KOPT-K1 (cell line): Measurements from ENCODE around the gene ARL16.

ENCODE experiments used
- H3K27ac ChIP-seq: fragments of 200-600 bp; sonication (generic); 2 replicates; pipeline ENCODE4 v1.5.1; 2016; ENCODE audit warnings: antibody characterized with exemption, mild to moderate bottlenecking, low read depth, low read length; ENCODE audit not compliant: poor library complexity, severe bottlenecking
- H3K36me3 ChIP-seq: fragments of 200-600 bp; sonication (generic); 2 replicates; pipeline ENCODE4 v1.5.1; 2017; ENCODE audit warnings: antibody characterized with exemption, mild to moderate bottlenecking, low read length, moderate library complexity; ENCODE audit not compliant: insufficient read depth
- H3K9me3 ChIP-seq: fragments of 200-600 bp; sonication (generic); 2 replicates; pipeline ENCODE4 v1.5.1; 2017; ENCODE audit warnings: antibody characterized with exemption, low read length, mild to moderate bottlenecking; ENCODE audit not compliant: insufficient read depth, poor library complexity, severe bottlenecking

ARL16 gene

DNA sequence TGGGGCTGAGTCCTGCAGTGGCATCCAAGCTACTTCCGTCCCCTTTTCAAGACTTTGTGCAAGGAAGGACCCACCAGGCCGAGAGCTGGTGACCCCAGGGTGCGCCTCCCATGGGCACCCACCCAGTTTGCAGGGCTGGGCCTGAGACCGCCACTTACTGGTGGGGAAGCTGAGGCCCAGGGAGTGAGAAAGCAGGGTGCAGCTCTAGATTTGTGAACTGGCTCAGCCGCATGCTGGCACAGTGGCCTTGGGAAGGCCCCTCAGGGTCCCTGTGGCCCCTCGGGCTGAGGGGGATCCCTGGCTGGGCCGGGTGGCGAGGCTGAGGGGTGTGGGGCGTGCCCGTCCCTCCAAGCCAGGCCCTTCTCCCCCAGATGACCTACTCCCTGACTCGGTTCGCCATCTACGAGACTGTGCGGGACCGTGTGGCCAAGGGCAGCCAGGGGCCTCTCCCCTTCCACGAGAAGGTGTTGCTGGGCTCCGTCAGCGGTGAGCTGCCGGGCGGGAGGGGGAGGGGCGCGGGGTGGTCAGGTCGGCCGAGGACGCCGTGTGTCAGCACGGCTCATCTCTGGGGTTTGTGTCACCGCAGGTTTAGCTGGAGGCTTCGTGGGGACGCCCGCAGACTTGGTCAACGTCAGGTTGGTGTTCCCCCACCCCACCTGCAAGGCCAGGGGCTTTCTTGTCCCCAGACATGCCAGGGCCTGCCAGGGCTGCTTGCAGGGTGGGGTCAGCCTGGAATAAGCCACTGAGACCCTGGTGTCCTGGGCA is 31.7 kb upstream of the ARL16 start:
- Histone ChIP-seq H3K36me3 (peaks cover 57% of the 10 kb centered on the region), H3K27ac (no peak overlapping the region), H3K9me3 (no peaks in the 10 kb centered on the region)

DNA sequence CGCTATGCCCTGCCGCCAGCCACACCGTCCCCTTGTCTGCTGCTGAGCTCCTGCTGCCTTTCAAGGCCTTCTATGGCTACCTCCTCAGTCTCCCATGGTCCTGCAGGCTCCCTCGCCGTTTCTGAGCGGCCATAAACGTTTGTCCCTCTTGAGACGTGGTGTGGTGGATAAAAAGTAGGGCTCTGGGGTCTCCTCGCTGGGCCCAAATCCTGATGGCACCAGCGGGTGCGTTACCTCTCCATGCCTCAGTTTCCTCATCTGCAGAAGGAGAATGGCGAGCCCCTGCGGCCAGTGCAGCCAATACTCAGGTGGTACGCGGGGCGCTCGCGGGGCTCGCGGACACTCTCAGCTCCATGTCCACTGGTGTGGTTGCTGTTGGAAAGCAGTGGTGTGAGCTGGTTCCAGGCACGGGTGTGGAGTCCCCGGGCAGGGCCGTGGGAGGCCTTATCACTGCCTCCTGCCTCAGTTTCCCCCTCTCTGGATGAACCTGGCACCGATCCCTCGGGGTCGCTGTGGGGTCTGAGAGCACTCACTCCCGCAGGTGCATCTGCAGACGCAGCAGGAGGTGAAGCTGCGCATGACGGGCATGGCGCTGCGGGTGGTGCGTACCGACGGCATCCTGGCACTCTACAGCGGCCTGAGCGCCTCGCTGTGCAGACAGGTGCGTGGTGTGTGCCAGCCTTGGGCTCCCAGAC is 31.0 kb upstream of the ARL16 start:
- Histone ChIP-seq H3K36me3 (peaks cover 55% of the 10 kb centered on the region), H3K9me3 (no peaks in the 10 kb centered on the region), H3K27ac (no peak overlapping the region)

DNA sequence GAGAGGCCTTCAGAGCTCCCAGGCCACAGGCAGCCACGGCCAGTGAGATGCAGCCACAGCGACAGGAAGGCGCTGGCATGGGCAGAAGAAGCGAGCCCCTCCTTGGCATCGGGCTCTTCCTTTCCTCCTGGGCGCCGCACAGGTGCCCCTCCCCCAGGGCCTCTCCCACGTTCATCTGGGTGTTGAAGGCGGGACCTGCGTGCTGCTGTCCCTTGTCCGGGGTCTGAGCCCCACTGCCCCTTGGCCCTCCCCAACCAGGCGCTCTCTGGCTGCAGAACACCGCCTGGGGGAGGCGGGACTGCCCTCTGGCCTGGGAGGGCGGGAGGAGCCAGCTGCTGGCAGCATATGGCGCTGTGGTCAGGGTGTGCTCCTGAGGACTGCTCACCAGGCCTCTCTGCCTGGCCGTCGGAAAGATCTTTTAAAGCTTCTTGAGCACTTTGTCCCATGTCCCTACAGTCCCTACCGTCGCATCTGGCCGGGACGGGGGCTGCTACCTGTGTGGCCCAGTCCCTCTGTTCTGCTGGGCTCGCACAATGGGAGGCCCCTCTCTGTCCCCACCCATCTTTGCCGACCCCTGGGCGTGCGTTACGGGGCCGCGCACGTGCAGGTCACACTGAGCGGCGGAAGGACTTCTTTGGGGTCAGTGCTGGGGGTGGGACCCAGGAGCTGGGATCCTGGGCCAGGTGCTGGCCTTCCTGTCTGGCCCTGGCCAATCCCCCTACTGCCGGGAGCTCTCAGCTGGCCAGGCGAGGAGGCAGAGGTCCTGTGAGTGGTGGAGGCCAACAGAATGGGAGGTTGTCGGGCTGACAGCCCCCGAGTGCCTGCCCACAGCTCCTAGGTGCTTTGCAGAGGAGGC is 30.2 kb upstream of the ARL16 start:
- H3K27ac ChIP-seq = peak overlapping the region; percentile 66
- no peaks in the 10 kb centered on the region for H3K9me3 ChIP-seq
- peaks cover 55% of the 10 kb centered on the region for H3K36me3 ChIP-seq

DNA sequence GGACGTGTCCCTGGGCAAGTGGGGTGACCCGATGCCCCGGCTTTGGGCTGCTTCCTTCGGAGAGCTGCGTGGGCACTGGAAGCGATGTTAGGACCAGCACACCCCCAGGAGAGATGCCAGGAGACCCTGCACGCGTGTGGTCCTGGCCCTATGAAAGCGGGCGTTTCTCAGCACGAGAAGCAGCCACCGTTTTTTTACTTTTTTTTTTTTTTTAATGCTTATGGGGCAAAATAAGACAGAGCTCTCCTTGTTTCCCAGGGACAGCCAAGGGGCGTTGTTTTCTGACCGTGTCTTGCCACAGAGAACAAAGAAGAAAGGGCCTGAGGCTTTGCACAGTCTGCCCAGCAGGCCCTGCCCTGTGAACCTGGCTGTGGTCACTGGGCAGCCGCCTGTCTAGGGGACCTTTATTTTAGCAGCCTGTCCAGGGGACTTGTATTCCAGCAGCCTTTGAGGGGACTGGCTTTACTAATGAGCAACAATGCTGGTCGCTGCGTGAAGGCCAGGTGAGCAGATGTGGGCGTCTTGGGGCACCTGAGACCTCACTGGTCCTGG is 29.5 kb upstream of the ARL16 start:
- H3K27ac ChIP-seq = peak overlapping the region; percentile 66
- H3K36me3 ChIP-seq = peaks cover 57% of the 10 kb centered on the region
- no peaks in the 10 kb centered on the region for H3K9me3 ChIP-seq

DNA sequence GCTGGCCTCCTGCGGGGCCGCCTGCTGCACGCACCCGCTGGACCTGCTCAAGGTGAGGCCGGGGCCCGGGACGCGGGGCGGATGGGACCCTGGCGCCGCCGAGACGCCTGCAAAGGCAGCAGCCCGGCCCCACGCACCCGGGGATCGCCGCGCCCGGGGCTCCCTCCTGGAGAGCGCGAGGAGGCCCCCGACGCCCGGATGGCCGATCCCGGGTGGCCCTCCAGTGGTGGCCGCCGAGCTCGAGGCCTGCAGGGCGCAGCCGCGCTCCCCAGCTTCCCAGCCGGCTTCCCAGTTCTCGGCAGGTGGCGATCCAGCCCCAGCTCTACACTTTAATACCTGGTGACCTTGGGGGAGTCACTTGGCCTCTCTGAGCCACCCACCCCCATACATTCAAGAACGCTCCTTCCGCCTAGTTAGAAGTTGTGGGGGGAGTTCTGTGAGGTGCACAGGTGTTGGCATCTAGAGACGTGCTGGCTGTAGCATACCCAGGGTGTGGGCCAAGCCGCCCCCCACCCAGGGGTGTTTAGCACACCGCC is 28.9 kb upstream of the ARL16 start:
- H3K9me3 ChIP-seq = no peaks in the 10 kb centered on the region
- H3K27ac ChIP-seq = peak overlapping the region; percentile 66
- H3K36me3 ChIP-seq = peaks cover 57% of the 10 kb centered on the region

DNA sequence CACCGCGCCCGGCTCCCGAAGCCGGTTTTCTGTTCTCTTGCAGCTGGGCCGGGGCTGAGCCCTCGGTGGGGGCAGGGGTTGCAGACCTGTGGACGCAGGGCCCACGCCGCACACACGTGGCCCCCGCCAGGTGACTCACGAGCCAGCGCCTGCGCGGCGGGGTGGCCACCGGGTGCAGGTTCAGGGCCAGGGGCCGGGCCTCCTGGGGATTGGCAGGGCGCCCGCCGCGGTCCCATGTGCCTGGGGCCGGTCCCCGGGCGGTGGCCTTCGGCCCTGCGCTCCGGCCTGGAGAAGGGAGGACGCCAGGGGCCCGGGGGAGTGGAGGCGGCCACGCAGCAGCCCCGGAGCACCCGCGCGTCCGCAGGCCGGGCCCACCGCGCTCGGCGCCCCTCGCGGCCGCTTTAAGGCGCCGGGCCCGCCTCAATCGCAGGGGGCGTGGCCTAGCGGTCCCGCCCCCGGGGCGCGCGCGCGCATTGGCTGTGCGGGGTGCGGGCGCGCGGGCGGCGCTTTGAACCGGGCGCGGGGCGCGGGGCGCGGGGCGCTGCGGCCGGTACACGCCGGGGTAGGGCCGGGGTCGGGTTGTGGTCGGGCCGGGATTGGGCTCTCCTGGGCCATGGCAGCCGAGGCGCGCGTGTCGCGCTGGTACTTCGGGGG is 28.3 kb upstream of the ARL16 start, which contains the start of gene SLC25A10:
Gene SLC25A10 (plus strand): TSS at position 471 of the 654 bp plus-strand sequence. CDS start 143 bp downstream, at position 614.
- no peaks in the 10 kb centered on the region for H3K9me3 ChIP-seq
- H3K36me3 ChIP-seq = peaks cover 57% of the 10 kb centered on the region
- H3K27ac ChIP-seq = peak within 1 kb of the TSS; percentile 66

DNA sequence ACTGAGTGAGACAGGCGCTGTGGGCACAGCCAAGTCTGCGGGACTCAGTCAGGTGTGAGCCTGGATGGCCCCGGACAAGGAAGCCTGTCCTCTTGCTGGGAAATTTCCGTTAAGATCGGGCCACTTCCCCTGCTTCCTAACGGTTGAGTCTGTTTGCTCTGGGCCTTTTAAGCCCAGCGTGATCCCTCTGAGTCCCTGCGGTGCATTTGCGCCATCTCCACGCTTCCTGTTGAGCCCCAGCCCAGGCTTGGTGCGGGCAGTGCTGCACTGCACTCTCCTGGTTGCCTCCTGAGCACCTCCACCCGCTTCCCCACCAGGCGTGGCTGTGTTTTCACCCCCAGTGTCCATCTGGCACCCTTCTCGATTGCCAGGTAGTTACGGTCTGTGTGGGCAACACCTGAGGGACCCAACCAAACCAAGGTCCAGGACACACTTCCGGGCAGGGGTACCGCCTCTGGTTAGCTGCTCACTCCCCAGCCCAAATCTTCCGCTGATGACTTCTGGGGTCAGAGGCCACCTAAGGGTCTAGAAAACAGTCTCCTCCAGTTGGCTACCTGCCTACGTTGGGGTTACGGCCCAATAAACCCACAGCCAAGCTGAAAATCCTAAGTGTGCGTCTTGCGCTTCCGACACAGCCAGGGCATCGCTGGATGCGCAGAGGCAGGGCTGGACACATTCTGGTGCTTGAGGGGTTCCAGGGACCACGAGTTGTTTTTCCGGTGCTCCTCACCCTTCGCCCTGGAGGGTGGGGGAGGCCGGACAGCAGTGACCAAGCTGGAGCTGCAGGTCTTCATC is 27.1 kb upstream of the ARL16 start:
- Histone ChIP-seq H3K36me3 (peaks cover 57% of the 10 kb centered on the region), H3K9me3 (no peaks in the 10 kb centered on the region), H3K27ac (peak overlapping the region; percentile 66)

DNA sequence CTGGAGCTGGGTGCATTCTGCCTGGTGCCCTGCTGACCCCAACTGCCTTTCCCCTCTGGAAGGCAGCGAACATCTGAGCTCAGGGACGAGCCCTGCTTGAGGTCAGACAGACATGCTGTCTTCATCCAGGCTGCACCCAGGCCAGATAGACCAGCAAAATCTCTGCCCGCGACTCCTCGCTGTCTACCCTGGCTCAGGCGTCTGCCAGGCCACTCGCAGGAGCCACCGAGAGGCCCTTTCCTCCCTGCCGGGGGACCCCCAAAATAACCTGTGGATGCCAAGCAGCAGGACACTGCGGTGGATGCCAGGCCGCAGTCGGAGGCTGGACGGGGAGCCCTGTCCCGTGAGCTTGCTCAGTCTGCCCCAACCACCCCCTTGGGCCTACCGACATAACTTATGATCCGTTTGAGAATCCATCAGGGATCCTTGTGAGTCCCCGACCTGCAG is 25.2 kb upstream of the ARL16 start:
- peaks cover 56% of the 10 kb centered on the region for H3K36me3 ChIP-seq
- no peak overlapping the region for H3K27ac ChIP-seq
- no peaks in the 10 kb centered on the region for H3K9me3 ChIP-seq

DNA sequence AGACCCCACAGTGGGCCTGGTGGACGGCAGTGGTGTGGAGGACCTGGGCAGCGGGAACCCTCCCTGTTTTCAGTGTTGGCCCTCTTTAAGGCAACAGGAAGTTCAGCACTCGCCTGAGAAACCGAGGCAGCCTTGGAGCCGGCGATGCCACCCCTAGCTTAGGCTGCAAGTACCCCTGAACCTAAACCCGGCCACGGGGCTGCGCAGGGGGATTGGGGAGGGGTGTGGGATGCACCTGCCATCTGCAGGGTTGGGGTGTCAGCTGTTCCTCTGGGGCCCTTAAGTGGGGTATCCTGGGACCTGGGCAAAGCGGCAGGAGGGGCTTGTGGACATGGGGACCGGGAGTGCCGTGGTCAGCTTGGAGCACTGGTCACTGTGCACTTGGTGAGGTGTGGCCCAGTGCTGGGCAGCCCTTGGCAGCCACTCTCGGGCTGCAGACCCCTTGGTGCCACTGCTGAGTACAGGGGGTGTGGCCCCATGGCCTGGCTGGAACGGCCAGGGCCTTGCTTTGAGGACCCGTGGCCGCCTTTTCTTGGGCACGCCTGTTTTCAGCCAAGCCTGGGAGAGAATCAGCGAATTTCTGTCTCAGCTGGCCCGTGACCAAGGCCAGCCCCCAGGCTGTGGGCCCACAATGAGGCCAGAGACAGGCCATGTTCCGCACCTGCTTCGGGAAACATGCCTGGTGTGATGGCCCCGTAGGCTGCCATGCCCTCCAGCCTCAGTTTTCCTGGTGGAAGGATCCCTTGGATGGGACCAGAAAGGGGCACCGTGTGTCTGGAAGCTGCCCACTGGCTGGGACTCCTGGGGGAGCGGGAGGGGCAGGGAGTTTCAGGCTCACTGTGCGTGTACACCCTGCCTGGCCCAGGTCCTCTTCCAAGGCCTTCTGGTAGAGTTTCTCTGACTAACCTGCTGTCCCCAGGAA is 24.4 kb upstream of the ARL16 start:
- no peak overlapping the region for H3K27ac ChIP-seq
- peaks cover 56% of the 10 kb centered on the region for H3K36me3 ChIP-seq
- no peaks in the 10 kb centered on the region for H3K9me3 ChIP-seq

DNA sequence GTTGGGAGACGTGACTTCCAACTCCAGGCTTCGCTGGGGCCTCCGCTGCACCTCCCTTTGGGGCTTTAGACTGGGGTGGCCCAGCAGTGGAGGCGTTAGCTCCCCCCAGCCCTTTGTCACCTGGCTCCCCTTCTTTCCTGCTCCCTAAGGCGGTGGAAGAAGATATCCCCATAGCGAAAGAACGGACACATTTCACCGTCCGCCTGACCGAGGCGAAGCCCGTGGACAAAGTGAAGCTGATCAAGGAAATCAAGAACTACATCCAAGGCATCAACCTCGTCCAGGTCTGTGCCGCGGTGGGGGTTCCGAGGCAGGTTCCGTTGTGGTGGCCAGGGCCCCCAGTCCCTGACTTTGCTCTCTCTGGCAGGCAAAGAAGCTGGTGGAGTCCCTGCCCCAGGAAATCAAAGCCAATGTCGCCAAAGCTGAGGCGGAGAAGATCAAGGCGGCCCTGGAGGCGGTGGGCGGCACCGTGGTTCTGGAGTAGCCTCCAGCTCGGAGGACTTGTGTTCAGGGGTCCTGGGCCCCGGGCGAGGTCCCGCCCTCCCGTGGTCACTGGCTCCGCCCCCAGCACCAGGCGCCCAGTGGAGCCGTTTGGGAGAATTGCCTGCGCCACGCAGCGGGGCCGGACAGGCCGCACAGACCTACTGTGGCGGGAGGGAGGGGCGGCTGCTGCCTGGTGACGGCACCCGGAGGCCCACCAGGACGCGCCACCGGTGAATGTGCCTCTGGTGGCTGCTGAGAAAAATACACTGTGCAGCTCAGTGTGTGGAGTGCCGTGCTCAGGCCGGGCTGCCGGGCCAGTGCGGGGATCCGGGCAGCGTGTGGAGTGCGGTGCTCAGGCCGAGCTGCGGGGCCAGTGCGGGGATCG is 23.4 kb upstream of the ARL16 start:
- Histone ChIP-seq H3K9me3 (no peaks in the 10 kb centered on the region), H3K27ac (no peak overlapping the region), H3K36me3 (peaks cover 60% of the 10 kb centered on the region)

DNA sequence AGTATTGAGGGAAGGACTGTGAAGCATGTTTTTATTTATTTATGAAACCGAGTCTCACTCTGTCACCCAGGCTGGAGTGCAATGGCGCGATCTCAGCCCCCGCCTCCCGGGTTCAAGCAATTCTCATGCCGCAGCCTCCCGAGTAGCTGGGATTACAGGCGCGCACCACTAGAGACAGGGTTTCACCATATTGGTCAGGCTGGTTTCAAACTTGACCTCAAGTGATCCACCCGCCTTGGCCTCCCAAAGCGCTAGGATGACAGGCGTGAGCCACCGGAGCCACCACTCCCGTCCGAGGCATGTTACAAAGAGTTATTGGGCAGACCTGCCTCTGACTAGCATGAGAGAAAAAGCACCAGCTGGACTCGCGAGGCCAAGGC is 22.6 kb upstream of the ARL16 start:
- Histone ChIP-seq H3K36me3 (peaks cover 68% of the 10 kb centered on the region), H3K27ac (no peak overlapping the region), H3K9me3 (no peaks in the 10 kb centered on the region)

DNA sequence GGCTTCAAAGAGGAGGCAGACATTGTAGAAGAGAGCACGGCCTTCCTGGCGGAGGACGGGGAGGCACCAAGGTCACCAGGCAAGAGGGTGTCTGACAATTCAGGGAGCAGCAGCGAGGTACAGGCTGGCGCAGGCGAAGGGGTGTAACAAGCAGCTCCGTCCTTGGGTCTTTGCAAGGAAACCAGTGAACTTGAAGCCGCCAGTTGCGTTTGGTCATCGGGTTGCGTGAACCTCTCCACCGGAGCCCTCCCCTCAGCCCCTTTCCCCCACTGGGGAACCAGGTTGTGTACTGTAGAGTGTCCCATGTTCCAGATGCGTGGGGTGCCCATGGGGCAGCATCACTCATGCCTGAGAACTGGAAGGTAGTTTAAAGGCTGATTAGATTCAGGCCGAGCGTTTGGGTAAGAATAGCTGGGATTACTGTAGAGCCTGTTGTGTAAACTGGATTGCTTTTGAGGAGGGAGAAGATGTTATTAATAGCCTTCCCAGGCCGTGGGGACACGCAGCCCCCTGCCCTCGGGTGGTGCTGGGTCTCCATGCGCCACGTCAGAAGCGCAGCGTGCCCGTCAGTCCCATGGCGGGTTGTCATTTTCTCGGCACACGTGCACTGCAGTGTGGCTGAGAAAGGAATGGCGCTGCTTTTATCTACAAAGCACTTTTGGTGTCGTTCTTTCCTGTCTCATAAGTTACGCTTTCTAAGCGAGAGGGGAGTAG is 22.1 kb upstream of the ARL16 start:
- Histone ChIP-seq H3K36me3 (peaks cover 73% of the 10 kb centered on the region), H3K27ac (no peak overlapping the region), H3K9me3 (no peaks in the 10 kb centered on the region)
